WTC11 (cell line): ENCODE measurements around the gene TAS1R1. TPM values are rescaled to one million over a fixed set of nuclear protein-coding genes. Genes with fewer than 3 reads are reported as not detected.

Experiments used
- ATAC-seq: fragments of 200-7000 bp; cut with Tn5 transposase; 2 replicates; pipeline ENCODE4 v1.10.0; 2021; ENCODE audit warnings: mild to moderate bottlenecking, moderate library complexity
- CTCF ChIA-PET: fragments of 300-600 bp; sonication (Branson Sonifier 250); formaldehyde crosslinking; loops from one replicate; lab custom pipeline; 2021; ENCODE audit warnings: antibody characterized with exemption; lab: Charles Lee
- POLR2A ChIA-PET: fragments of 350-600 bp; sonication (Branson Sonifier 250); formaldehyde crosslinking; loops from one replicate; lab custom pipeline; 2021; ENCODE audit warnings: antibody characterized with exemption; lab: Charles Lee
- DNase-seq: peaks from one replicate; pipeline ENCODE4 v3.0.0; 2021; ENCODE audit warnings: low spot score
- H3K27ac Mint-ChIP-seq: 2 replicates; pipeline ENCODE4 v1.8.0; 2021; ENCODE audit warnings: mixed read lengths
- H3K27me3 Mint-ChIP-seq: 2 replicates; pipeline ENCODE4 v1.8.0; 2021; ENCODE audit warnings: low read depth, mild to moderate bottlenecking, moderate library complexity, mixed read lengths
- H3K36me3 Mint-ChIP-seq: 2 replicates; pipeline ENCODE4 v1.8.0; 2021; ENCODE audit warnings: mixed read lengths
- H3K4me1 Mint-ChIP-seq: 2 replicates; pipeline ENCODE4 v1.8.0; 2022; ENCODE audit warnings: mixed read lengths
- H3K4me3 Mint-ChIP-seq: 2 replicates; pipeline ENCODE4 v1.8.0; 2021; ENCODE audit warnings: mild to moderate bottlenecking, moderate library complexity, mixed read lengths
- H3K9me3 Mint-ChIP-seq: 2 replicates; pipeline ENCODE4 v1.8.0; 2021; ENCODE audit warnings: mixed read lengths
- E2F1 ChIP-seq: sonication (generic); formaldehyde crosslinking; IDR thresholded peaks from 2 replicates; pipeline ENCODE4 v1.8.0; 2022; ENCODE audit warnings: mild to moderate bottlenecking, missing genetic modification reagents
- ESRRA ChIP-seq: sonication (generic); formaldehyde crosslinking; IDR thresholded peaks from 2 replicates; pipeline ENCODE4 v1.8.1; 2022; ENCODE audit warnings: mild to moderate bottlenecking, missing genetic modification reagents, borderline replicate concordance
- ETV6 ChIP-seq: sonication (generic); formaldehyde crosslinking; IDR thresholded peaks from 2 replicates; pipeline ENCODE4 v1.8.1; 2022; ENCODE audit warnings: mild to moderate bottlenecking, missing genetic modification reagents
- FOXP4 ChIP-seq: sonication (generic); formaldehyde crosslinking; IDR thresholded peaks from 2 replicates; pipeline ENCODE4 v1.8.0; 2022; ENCODE audit warnings: mild to moderate bottlenecking, missing genetic modification reagents
- HMGA2 ChIP-seq: fragments of 250-450 bp; sonication (Bioruptor Pico); IDR thresholded peaks from 2 replicates; pipeline ENCODE4 v1.4.0; 2021; ENCODE audit warnings: mild to moderate bottlenecking, moderate library complexity
- IRF2 ChIP-seq: sonication (generic); formaldehyde crosslinking; IDR thresholded peaks from 2 replicates; pipeline ENCODE4 v1.8.0; 2022; ENCODE audit warnings: low read depth, missing genetic modification reagents, borderline replicate concordance
- MAX ChIP-seq: sonication (generic); formaldehyde crosslinking; IDR thresholded peaks from 2 replicates; pipeline ENCODE4 v1.8.0; 2022; ENCODE audit warnings: mild to moderate bottlenecking, missing genetic modification reagents
- MLX ChIP-seq: sonication (generic); formaldehyde crosslinking; IDR thresholded peaks from 2 replicates; pipeline ENCODE4 v1.8.1; 2023; ENCODE audit warnings: mild to moderate bottlenecking, missing genetic modification reagents, moderate library complexity
- PREB ChIP-seq: sonication (generic); formaldehyde crosslinking; IDR thresholded peaks from 2 replicates; pipeline ENCODE4 v1.8.1; 2022; ENCODE audit warnings: mild to moderate bottlenecking, missing genetic modification reagents, moderate library complexity, borderline replicate concordance
- RELA ChIP-seq: sonication (generic); formaldehyde crosslinking; IDR thresholded peaks from 2 replicates; pipeline ENCODE4 v1.8.1; 2022; ENCODE audit warnings: missing genetic modification reagents, mild to moderate bottlenecking, borderline replicate concordance
- SMAD3 ChIP-seq: sonication (generic); formaldehyde crosslinking; IDR thresholded peaks from 2 replicates; pipeline ENCODE4 v1.8.0; 2022; ENCODE audit warnings: missing genetic modification reagents, mild to moderate bottlenecking, borderline replicate concordance
- TP53 ChIP-seq: sonication (generic); formaldehyde crosslinking; IDR thresholded peaks from 2 replicates; pipeline ENCODE4 v1.8.1; 2023; ENCODE audit warnings: mild to moderate bottlenecking, missing genetic modification reagents
- ZNF219 ChIP-seq: sonication (generic); formaldehyde crosslinking; IDR thresholded peaks from 2 replicates; pipeline ENCODE4 v1.8.0; 2023; ENCODE audit warnings: missing genetic modification reagents, mild to moderate bottlenecking, borderline replicate concordance
- ZNF416 ChIP-seq: fragments of 250-450 bp; sonication (Bioruptor Pico); IDR thresholded peaks from 2 replicates; pipeline ENCODE4 v1.9.0; 2021; ENCODE audit warnings: mild to moderate bottlenecking, inconsistent platforms
- ZNF423 ChIP-seq: fragments of 250-450 bp; sonication (Bioruptor Pico); IDR thresholded peaks from 2 replicates; pipeline ENCODE4 v2.1.2; 2022; ENCODE audit warnings: mild to moderate bottlenecking, moderate library complexity
- total RNA-seq: library from RNA; stranded (reverse); gene quantifications from 3 replicates; pipeline ENCODE4 v1.2.3, GENCODE V29; 2021
- TF ChIP-seq, protein P1 (sequence below): fragments of 250-450 bp; sonication (Bioruptor Pico); IDR thresholded peaks from 2 replicates; pipeline ENCODE4 v1.9.0; 2021; ENCODE audit warnings: moderate library complexity, mild to moderate bottlenecking, inconsistent platforms, borderline replicate concordance
- TF ChIP-seq, protein P2 (sequence below): fragments of 200-600 bp; IDR thresholded peaks from 2 replicates; pipeline ENCODE4 v1.8.0; 2022; ENCODE audit warnings: antibody characterized with exemption

The TAS1R1 gene
- total RNA-seq, 1 experiment from 2014 or later = 0.11 TPM

- Mint-ChIP-seq H3K4me3 (no peak overlapping the region), H3K4me1 (no peaks in the 10 kb centered on the region), H3K9me3 (peaks cover 6% of the 10 kb centered on the region), H3K27ac (no peak overlapping the region), H3K36me3 (no peaks in the 10 kb centered on the region), H3K27me3 (peaks cover 31% of the 10 kb centered on the region)
- CTCF ChIA-PET = no interaction called here
- POLR2A ChIA-PET = no interaction called here
- ATAC-seq (no peak; the same call in 1 of the 2 replicates), DNase-seq (no peak)
- TF ChIP-seq MLX = no peak
- TF ChIP-seq IRF2 (CRISPR knock-in tag) = no peak
- no peak for TF ChIP-seq MAX (CRISPR knock-in tag)
These were observed 17.7 kb downstream of the TAS1R1 start for GRCh38 chr1:6572653-6573383.

- H3K36me3 Mint-ChIP-seq = no peaks in the 10 kb centered on the region
- ChIA-PET CTCF (interaction anchor here (1.0 kb wide), 1 partner anchor 21 kb away, joined by 3 read pairs; no protein-coding TSS in a partner anchor), POLR2A (no interaction called here)
These were observed 19.0 kb downstream of the TAS1R1 start for GRCh38 chr1:6574025-6574620.

GRCh38 chr1:6574818-6575217 is 19.7 kb downstream of the TAS1R1 start:
- Mint-ChIP-seq H3K27me3 (peaks cover 17% of the 10 kb centered on the region), H3K4me3 (no peak overlapping the region), H3K36me3 (no peaks in the 10 kb centered on the region), H3K4me1 (peaks cover 9% of the 10 kb centered on the region), H3K9me3 (peaks cover 6% of the 10 kb centered on the region), H3K27ac (no peak overlapping the region)
- ChIA-PET POLR2A (no interaction called here), CTCF (no interaction called here)
- DNase-seq = no peak
- ATAC-seq = no peak
- TF ChIP-seq SMAD3 (CRISPR knock-in tag) (no peak), ZNF416 (CRISPR knock-in tag) (no peak), RELA (CRISPR knock-in tag) (no peak), TP53 (CRISPR knock-in tag) (no peak)
- TF ChIP-seq, all 79 proteins: peak for 0

More at GRCh38 chr1:6574025-6574620, 19.0 kb downstream of the TAS1R1 start:
- Mint-ChIP-seq H3K9me3 (peaks cover 6% of the 10 kb centered on the region), H3K4me3 (no peak overlapping the region), H3K27ac (no peak overlapping the region), H3K4me1 (peaks cover 4% of the 10 kb centered on the region), H3K27me3 (peaks cover 22% of the 10 kb centered on the region)
- DNase-seq (no peak), ATAC-seq (no peak)
- no peak for TF ChIP-seq ZNF219 (CRISPR knock-in tag)
- TF ChIP-seq HMGA2 = no peak
- TF ChIP-seq, protein P1, sequence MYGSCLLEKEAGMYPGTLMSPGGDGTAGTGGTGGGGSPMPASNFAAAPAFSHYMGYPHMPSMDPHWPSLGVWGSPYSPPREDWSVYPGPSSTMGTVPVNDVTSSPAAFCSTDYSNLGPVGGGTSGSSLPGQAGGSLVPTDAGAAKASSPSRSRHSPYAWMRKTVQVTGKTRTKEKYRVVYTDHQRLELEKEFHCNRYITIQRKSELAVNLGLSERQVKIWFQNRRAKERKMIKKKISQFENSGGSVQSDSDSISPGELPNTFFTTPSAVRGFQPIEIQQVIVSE (CRISPR knock-in tag) = no peak
- TF ChIP-seq ETV6 (CRISPR knock-in tag) = no peak

GRCh38 chr1:6577831-6578525 is 22.9 kb downstream of the TAS1R1 start:
- Mint-ChIP-seq H3K4me1 (peaks cover 14% of the 10 kb centered on the region), H3K9me3 (no peaks in the 10 kb centered on the region), H3K4me3 (no peak overlapping the region), H3K27ac (no peak overlapping the region), H3K27me3 (peaks cover 1% of the 10 kb centered on the region; the same call in 1 of the 2 replicates), H3K36me3 (peaks cover 3% of the 10 kb centered on the region; the same call in 1 of the 2 replicates)
- no peak for DNase-seq
- no peak for ATAC-seq
- ChIA-PET POLR2A (no interaction called here), CTCF (interaction anchor here (0.6 kb wide), 1 partner anchor 1352 kb away, joined by 5 read pairs; no protein-coding TSS in a partner anchor)
- TF ChIP-seq PREB (no peak), MAX (CRISPR knock-in tag) (no peak), FOXP4 (CRISPR knock-in tag) (no peak), IRF2 (CRISPR knock-in tag) (no peak), ESRRA (CRISPR knock-in tag) (no peak), ZNF423 (CRISPR knock-in tag) (no peak), E2F1 (no peak)
- TF ChIP-seq, protein P2, sequence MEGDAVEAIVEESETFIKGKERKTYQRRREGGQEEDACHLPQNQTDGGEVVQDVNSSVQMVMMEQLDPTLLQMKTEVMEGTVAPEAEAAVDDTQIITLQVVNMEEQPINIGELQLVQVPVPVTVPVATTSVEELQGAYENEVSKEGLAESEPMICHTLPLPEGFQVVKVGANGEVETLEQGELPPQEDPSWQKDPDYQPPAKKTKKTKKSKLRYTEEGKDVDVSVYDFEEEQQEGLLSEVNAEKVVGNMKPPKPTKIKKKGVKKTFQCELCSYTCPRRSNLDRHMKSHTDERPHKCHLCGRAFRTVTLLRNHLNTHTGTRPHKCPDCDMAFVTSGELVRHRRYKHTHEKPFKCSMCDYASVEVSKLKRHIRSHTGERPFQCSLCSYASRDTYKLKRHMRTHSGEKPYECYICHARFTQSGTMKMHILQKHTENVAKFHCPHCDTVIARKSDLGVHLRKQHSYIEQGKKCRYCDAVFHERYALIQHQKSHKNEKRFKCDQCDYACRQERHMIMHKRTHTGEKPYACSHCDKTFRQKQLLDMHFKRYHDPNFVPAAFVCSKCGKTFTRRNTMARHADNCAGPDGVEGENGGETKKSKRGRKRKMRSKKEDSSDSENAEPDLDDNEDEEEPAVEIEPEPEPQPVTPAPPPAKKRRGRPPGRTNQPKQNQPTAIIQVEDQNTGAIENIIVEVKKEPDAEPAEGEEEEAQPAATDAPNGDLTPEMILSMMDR = no peak
